A549 (cell line): Measurements from ENCODE around the gene DIP2C.

Experiments
- MAZ ChIP-seq: fragments of 150-350 bp; IDR thresholded peaks from 2 replicates; pipeline ENCODE4 v1.6.1; 2014; ENCODE audit warnings: antibody characterized with exemption, low read depth, low read length, borderline replicate concordance
- POLR2A ChIP-seq: IDR thresholded peaks from 2 replicates; pipeline ENCODE4 v1.6.1; 2012; ENCODE audit warnings: mild to moderate bottlenecking, low read length
- POLR2AphosphoS2 ChIP-seq: conservative IDR thresholded peaks from 2 replicates; pipeline ENCODE4 v1.6.1; 2012; ENCODE audit warnings: low read length, improper control_type of control experiment, inconsistent platforms

GRCh38 chr10:327889-328852, 361.3 kb downstream of the DIP2C start:
- TF ChIP-seq MAZ = no peak
- TF ChIP-seq POLR2A = no peak
- no peak for TF ChIP-seq POLR2AphosphoS2
